SU-DHL-6 (cell line): ENCODE measurements around the gene NEK10.

Experiments used
- CTCF ChIP-seq: fragments of 200-600 bp; sonication (generic); IDR thresholded peaks from one replicate; pipeline ENCODE4 v1.5.1; 2017; ENCODE audit warnings: antibody characterized with exemption, mild to moderate bottlenecking, low read length, moderate library complexity; ENCODE audit not compliant: insufficient read depth, poor library complexity, severe bottlenecking
- EZH2phosphoT487 ChIP-seq: fragments of 200-600 bp; sonication (generic), shearing (Covaris generic); conservative IDR thresholded peaks from 2 replicates; pipeline ENCODE4 v1.6.1; 2018; ENCODE audit warnings: mild to moderate bottlenecking, antibody characterized with exemption, low read length, moderate library complexity, mixed read lengths

DNA sequence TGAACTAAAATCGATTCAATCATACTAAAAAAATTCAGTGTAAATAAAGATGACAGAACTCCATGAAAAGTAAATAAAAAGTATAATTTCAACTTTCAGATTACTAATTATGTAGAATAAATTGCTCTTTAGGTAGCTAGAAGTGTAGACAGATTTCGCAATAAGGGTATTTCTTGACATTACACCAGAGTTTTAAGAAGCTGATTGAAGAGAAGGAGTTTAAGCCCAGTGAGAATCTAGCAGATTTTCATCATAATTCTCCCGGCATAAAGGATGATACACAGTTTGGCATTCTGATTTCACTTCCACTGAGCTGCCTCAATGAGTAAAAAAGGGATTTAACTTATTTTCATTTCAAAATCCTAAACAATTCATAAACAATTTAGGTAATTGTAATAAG lies 259.2 kb downstream of the NEK10 start:
- TF ChIP-seq CTCF (no peak), EZH2phosphoT487 (no peak)
